HFFc6 (cell line): ENCODE measurements around the gene TEKT3. TPM values are rescaled to one million over a fixed set of nuclear protein-coding genes. Genes with fewer than 3 reads are reported as not detected.
A peak's percentile ranks its signal among the peaks of the same experiment; 100 is the strongest.

Experiments
- DNase-seq: peaks from one replicate; pipeline ENCODE4 v3.0.0-alpha.2; 2018
- H3K27ac Mint-ChIP-seq: 2 replicates; pipeline ENCODE4 v1.8.0; 2020; ENCODE audit warnings: mild to moderate bottlenecking, mixed read lengths
- H3K27me3 Mint-ChIP-seq: 2 replicates; pipeline ENCODE4 v1.8.0; 2021; ENCODE audit warnings: mild to moderate bottlenecking, moderate library complexity, mixed read lengths; ENCODE audit not compliant: insufficient read depth
- H3K36me3 Mint-ChIP-seq: 2 replicates; pipeline ENCODE4 v1.8.0; 2021; ENCODE audit warnings: low read depth, mixed read lengths
- H3K4me1 Mint-ChIP-seq: 2 replicates; pipeline ENCODE4 v1.8.0; 2020; ENCODE audit warnings: low read depth, mixed read lengths
- H3K4me3 Mint-ChIP-seq: 2 replicates; pipeline ENCODE4 v1.8.0; 2020; ENCODE audit warnings: mild to moderate bottlenecking, moderate library complexity, mixed read lengths
- H3K9me3 Mint-ChIP-seq: 2 replicates; pipeline ENCODE4 v1.8.0; 2020; ENCODE audit warnings: mild to moderate bottlenecking, mixed read lengths
- CTCF ChIP-seq: fragments of 200-600 bp; sonication (generic); IDR thresholded peaks from 2 replicates; pipeline ENCODE4 v1.5.0; 2021; ENCODE audit warnings: antibody characterized with exemption, mild to moderate bottlenecking
- total RNA-seq, 6 experiments: library from RNA; stranded (reverse); fragmentation: NEBNext Ultra II Directional; extraction: Animal tissue kit (Norgen Biotek cat#: 25700); gene quantifications; 2 replicates in 1 of 6; 3 replicates in 5 of 6; pipeline ENCODE4 v1.2.3, GENCODE V29; 2021

The TEKT3 gene
- total RNA-seq, 6 experiments from 2014 or later, result not detected

GRCh38 chr17:15288859-15289258, 52.5 kb downstream of the TEKT3 start:
- Mint-ChIP-seq H3K9me3 (no peaks in the 10 kb centered on the region; the same call in 1 of the 2 replicates), H3K4me3 (no peak overlapping the region), H3K4me1 (peaks cover 42% of the 10 kb centered on the region), H3K27me3 (peaks cover 5% of the 10 kb centered on the region), H3K27ac (no peak overlapping the region), H3K36me3 (no peaks in the 10 kb centered on the region)
- no peak for TF ChIP-seq CTCF
- no peak for DNase-seq

GRCh38 chr17:15287538-15288267, 53.7 kb downstream of the TEKT3 start:
- no peak for TF ChIP-seq CTCF
- H3K4me3 Mint-ChIP-seq, result no peak overlapping the region
- H3K27ac Mint-ChIP-seq, result no peak overlapping the region
- H3K4me1 Mint-ChIP-seq, result peaks cover 42% of the 10 kb centered on the region
- H3K9me3 Mint-ChIP-seq, result no peaks in the 10 kb centered on the region; the same call in 1 of the 2 replicates
- no peaks in the 10 kb centered on the region for H3K36me3 Mint-ChIP-seq
- DNase-seq, result peak; percentile 20
- H3K27me3 Mint-ChIP-seq, result peaks cover 10% of the 10 kb centered on the region

- H3K4me1 Mint-ChIP-seq, result peaks cover 31% of the 10 kb centered on the region
- no peaks in the 10 kb centered on the region; the same call in 1 of the 2 replicates for H3K9me3 Mint-ChIP-seq
- no peaks in the 10 kb centered on the region for H3K36me3 Mint-ChIP-seq
- H3K27ac Mint-ChIP-seq, result no peak overlapping the region
- peaks cover 12% of the 10 kb centered on the region for H3K27me3 Mint-ChIP-seq
- TF ChIP-seq CTCF, result no peak
- DNase-seq, result no peak
- H3K4me3 Mint-ChIP-seq, result no peak overlapping the region
These were observed 55.9 kb downstream of the TEKT3 start for GRCh38 chr17:15285466-15285865.

- Mint-ChIP-seq H3K4me3 (no peak overlapping the region), H3K36me3 (no peaks in the 10 kb centered on the region), H3K27me3 (peaks cover 12% of the 10 kb centered on the region), H3K4me1 (peaks cover 27% of the 10 kb centered on the region), H3K9me3 (no peaks in the 10 kb centered on the region; the same call in 1 of the 2 replicates), H3K27ac (no peak overlapping the region)
- no peak for DNase-seq
- TF ChIP-seq CTCF, result no peak
These were observed 56.9 kb downstream of the TEKT3 start for GRCh38 chr17:15284537-15284936.

- H3K27ac Mint-ChIP-seq, result no peak overlapping the region
These were observed 57.3 kb downstream of the TEKT3 start for GRCh38 chr17:15284107-15284506.

More at GRCh38 chr17:15284107-15284506, 57.3 kb downstream of the TEKT3 start:
- Mint-ChIP-seq H3K27me3 (peaks cover 12% of the 10 kb centered on the region), H3K36me3 (no peaks in the 10 kb centered on the region), H3K4me1 (peaks cover 27% of the 10 kb centered on the region), H3K4me3 (no peak overlapping the region), H3K9me3 (no peaks in the 10 kb centered on the region; the same call in 1 of the 2 replicates)
- DNase-seq, result no peak
- TF ChIP-seq CTCF, result no peak
